AG09319 (cell line): ENCODE data around the gene GMEB2.

Experiments
- DNase-seq: peaks from one replicate; pipeline ENCODE4 v3.0.0-alpha.2; 2010; ENCODE audit warnings: low read depth; ENCODE audit errors: extremely low read depth
- TF ChIP-seq, protein P1 (sequence below): IDR thresholded peaks from 2 replicates; pipeline ENCODE4 v1.5.1; 2011; ENCODE audit warnings: low read depth, mild to moderate bottlenecking, inconsistent platforms, low read length, moderate library complexity

The GMEB2 gene

DNA sequence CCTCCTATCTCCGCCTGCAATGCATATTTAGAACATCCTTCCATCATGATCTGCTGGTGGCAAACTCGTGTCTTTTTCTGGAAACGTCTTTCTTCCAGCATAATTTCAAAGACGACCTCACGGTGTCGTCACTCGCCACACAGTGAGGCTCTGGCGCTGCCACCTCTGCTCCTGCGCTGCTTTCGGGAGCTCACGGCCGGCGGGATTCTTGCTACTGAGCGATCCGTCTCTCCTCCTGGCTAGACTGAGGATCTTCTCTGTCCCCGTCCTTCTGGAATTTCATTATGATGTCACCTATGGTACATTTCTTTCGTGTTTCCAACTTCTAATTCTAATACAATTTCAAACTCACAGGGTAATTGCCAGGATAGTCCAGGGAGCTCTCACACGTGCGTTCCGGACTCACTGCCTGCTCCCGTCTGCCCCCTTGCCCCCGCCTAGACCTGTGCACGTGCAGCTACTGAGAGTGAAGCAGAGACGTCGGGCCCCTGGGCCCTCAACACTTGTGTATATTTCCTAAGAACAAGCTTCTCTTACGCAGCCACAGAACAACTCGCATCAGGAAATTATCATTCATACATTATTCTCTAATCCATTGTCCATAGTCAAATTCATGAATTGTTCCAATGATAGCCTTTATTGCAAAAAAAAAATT is 27.4 kb downstream of the GMEB2 start:
- TF ChIP-seq, protein P1, sequence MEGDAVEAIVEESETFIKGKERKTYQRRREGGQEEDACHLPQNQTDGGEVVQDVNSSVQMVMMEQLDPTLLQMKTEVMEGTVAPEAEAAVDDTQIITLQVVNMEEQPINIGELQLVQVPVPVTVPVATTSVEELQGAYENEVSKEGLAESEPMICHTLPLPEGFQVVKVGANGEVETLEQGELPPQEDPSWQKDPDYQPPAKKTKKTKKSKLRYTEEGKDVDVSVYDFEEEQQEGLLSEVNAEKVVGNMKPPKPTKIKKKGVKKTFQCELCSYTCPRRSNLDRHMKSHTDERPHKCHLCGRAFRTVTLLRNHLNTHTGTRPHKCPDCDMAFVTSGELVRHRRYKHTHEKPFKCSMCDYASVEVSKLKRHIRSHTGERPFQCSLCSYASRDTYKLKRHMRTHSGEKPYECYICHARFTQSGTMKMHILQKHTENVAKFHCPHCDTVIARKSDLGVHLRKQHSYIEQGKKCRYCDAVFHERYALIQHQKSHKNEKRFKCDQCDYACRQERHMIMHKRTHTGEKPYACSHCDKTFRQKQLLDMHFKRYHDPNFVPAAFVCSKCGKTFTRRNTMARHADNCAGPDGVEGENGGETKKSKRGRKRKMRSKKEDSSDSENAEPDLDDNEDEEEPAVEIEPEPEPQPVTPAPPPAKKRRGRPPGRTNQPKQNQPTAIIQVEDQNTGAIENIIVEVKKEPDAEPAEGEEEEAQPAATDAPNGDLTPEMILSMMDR = no peak
- DNase-seq = no peak

DNA sequence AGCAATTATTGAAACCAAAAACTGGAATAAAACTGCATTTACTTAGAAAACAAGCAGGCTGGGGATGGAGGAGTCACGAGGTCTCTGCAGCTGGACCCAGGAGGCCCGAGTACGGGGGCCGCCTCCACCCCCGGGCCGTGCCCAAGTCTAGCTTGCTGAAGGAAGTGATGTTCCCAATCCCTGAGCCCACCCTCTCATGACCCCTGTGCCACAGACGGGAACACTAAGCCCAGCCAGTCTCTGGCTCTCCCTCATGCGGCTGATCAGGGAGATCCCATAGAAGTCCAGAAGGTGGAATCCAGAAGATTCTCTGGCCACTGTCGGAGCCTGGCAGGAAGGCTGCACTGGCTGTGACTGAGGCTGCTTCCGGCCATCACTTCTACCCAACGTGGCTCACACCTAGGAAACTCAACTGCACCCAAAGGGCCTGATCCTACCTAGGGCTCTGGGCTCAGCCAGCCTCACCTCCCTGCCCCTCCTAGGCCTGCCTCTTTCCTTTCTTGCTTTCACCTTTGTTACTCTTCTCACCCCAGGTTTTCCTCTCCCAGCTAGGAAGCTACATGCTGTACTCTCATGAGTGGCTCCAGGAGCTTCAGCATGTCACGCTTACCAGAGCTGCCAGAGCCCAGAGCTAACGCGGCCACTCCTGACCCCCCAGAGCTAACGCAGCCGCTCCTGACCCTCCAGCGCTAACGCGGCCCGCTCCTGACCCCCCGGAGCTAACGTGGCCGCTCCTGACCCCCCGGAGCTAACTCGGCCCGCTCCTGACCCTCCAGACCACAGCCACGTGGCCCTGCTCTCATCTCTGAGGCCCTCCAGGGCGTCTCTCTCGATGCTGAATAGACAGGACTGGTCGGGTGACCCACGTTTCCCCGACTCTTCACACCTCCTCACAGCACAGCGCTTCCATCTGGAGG is 28.2 kb downstream of the GMEB2 start:
- TF ChIP-seq, protein P1 = no peak
- DNase-seq = no peak

DNA sequence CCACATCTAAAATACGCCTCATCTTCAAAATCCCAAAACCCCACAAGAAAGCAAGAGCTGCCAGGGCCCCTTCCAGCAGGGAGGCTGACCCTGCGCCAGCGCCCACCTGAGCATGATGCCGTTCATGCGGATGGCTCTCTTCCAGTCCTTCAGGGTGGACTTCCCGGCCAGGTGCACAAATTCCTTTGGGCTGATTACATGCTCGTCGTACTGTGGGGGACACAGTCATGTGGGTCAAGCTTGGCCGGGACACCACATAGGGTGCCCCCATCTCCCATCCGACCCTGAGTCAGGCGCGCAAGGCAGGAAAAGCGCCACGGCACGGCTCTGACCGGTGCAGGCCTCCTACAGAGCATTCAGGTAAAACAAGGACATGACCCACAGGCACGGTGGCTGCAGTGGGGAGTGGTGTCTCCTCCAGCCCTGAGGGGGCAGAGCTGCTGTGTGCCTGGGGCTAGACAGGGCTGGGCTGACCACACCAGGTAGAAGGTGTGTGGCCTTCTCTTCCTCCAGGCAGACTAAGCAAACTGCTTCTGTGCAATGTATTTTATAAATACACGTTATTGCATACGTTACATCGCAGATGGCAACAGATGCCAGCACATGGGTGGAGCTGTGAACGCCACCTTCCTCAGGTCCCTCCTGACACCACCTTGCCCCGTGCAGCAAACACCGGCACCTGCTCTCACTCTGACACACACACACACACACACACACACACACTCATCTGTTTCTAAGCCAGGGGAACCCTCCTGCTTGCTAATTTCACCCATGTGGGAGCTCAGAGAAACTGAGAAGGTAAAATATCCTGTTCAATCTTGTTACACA is 29.0 kb downstream of the GMEB2 start:
- DNase-seq = no peak
- TF ChIP-seq, protein P1 = no peak

DNA sequence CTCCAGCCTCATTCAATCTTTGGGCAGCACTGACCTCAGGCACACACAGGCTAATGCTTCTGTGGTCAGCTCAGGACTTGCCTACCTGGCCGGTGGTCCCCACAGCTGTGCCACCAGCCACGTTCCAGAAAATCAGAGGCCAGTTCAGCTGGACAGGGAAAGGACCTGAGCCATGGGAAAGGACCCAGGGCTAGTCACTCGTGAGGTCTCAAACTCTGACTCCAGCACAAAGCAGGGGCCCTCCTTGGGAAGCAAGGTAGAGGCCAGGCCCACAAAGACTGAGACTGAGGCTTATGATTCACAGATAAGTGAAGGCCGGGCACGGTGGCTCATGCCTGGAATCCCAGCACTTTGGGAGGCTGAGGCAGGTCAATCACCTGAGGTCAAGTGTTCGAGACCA is 30.5 kb downstream of the GMEB2 start:
- no peak for DNase-seq
- TF ChIP-seq, protein P1 = no peak

DNA sequence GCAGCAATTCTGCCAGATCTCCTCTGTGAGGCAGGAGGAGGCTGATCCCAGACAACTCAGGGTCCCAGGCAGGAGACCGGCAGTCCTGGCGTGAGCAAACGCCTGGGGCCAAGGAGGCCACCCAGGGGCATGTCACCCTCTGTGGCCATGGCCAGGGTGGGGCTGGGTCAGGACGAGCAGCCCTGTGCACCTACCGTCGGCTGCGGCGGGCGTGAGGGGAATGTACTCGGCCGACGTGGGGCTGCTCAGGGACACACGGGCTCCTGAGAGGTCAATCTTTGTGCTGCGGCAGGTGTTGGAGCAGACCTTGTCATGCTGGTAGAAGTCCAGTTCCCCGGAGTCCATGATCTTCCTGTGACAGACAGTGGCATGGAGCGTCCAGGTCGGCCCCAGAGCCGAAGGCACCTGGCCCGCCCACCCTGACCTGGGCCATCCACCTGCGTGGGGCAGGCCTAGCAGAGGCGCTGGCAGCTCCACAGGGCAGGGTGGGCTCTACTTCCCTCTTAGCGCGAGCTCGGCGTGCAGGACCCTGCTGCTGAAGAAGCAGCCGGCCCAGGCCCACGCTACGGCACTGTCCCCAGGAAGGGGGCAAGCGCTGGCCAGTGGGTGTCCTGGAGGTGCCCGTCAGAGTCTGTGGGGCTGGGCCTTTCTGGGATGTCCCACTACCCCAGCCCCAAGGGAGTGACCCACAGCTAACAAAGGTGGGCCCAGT is 31.3 kb downstream of the GMEB2 start:
- no peak for DNase-seq
- TF ChIP-seq, protein P1 = no peak

DNA sequence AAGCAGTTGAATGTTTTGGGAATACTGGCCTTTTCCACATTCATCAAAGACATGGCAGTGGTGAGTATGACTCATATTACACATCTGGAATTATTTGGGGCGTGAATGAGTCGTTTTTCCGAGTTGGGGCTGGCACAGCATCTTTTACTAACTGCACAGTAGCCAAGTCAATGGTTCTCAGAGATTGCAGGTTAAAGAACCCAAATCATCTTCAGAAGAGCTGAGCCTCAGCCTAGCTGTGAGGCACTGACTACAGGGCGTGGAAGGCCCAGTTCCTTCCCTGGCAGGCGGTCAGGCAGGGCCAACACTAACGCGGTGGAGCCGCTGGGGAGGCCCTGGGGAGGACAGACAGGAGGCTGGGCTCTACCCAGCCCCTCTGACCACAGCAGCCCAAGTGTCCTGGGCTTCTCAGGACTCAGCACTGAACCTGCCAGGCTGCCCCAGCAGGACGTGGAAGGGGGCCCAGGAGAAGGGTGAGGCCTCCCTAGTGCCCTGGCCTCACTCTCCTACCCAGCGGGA is 32.8 kb downstream of the GMEB2 start:
- DNase-seq = peak; percentile 27
- TF ChIP-seq, protein P1 = no peak
